ENCODE measurements around the gene COX6B1.

GRCh38 chr19:35615036-35615435 is 33.1 kb upstream of the COX6B1 start:
- no peak for TF ChIP-seq CTCF (IDR thresholded peaks at IDR 0.05; ENCODE audit: low read length)
- TF ChIP-seq EZH2 (optimal IDR thresholded peaks at IDR 0.05; ENCODE audit: low read depth, low read length) = no peak
- TF ChIP-seq EZH2phosphoT487 (IDR thresholded peaks at IDR 0.05; ENCODE audit: low read length) = no peak
